HG02610 (cell line): ENCODE measurements around the gene LOXHD1.

ENCODE experiments used
- ATAC-seq: cut with Tn5 transposase; IDR thresholded peaks from one replicate; pipeline ENCODE4 v1.9.1; 2021; ENCODE audit warnings: mild to moderate bottlenecking, moderate library complexity; ENCODE audit not compliant: unreplicated experiment

LOXHD1 gene

GRCh38 chr18:46482831-46483230, 174.2 kb downstream of the LOXHD1 start:
- no peak for ATAC-seq

GRCh38 chr18:46481847-46482245, 175.2 kb downstream of the LOXHD1 start:
- no peak for ATAC-seq

DNA sequence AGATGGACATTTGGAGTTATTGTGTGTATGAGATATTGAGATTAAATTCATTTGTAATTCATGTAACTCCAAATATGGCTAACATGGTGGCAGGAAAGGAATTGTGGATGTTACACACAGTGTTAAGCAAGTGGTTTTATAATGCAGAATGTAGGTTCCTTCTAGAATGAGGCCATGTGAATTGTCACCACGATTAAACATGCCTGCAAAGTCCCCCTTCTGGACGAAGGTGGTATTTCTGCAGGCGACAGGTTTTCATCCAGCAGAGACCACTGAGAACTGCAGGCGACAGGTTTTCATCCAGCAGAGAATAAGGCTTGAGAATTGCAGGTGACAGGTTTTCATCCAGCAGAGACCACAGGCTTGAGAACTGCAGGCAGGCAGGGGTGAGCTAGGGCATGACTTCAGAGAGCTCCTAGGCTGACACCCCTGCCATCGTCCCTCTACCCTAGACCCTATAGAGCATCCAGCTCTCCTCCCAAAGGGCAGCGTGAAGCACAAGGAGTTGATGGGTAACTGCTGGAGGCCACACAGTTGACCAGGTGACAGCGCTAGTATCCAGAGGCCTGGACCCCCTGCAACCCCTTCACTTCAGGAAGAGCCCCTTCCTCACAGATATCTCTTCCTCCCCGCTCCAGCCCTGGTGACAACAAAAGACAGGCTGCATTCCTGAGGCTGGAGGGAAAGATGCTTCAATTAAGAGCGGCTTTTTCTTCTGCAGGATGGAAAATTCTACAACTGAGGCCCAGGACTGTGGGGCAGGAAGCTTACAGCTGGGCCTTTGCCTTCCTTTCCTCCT, 175.8 kb downstream of the LOXHD1 start:
- ATAC-seq = no peak

- no peak for ATAC-seq
These were observed 176.8 kb downstream of the LOXHD1 start for GRCh38 chr18:46480226-46480625.

GRCh38 chr18:46478796-46479195, 178.2 kb downstream of the LOXHD1 start:
- ATAC-seq = no peak

- ATAC-seq = no peak
These were observed 179.5 kb downstream of the LOXHD1 start for GRCh38 chr18:46477425-46478011.

GRCh38 chr18:46475390-46475752, 181.6 kb downstream of the LOXHD1 start:
- no peak for ATAC-seq

DNA sequence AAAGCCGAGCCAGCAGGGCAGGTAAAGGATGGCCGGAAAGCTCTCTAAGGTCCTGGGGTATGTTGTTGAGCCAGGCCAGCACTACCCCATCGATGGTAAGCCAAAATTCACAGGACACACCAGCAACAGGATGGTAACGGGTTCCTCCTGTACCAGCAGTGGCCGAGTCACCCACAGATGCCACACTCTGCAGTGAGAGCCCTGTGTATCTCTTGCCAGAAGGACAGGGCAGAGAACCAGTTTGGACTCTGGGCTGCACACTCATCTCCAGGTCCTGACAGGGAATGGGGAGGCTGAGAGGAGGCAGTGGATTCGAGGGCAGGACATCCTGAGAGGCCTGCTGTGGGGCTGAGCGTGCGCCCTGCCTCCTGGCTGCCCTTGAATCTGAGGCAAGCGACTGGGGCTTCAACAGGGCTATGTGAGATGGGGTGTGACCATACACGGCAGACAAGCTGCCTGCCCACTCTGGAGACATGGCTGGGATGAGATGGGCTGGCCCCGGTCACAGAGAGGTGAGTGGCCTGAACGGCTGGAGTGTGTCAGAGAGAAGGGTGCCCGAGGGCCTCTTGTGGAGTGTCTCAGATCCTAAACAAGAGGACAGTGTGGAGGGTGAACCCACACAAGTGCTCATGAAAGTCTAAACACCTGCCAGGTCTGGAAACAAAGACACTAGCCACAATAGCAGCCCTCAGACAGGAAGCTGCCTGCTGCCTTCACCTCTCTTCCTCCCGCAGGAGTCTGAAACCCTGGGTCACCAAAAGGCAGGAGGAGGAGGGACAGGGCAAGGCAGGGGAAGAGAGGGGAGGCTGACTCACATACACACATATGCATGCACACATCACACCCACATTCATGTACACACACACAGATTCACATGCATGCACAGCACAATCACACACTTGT, 182.3 kb downstream of the LOXHD1 start:
- ATAC-seq = no peak

DNA sequence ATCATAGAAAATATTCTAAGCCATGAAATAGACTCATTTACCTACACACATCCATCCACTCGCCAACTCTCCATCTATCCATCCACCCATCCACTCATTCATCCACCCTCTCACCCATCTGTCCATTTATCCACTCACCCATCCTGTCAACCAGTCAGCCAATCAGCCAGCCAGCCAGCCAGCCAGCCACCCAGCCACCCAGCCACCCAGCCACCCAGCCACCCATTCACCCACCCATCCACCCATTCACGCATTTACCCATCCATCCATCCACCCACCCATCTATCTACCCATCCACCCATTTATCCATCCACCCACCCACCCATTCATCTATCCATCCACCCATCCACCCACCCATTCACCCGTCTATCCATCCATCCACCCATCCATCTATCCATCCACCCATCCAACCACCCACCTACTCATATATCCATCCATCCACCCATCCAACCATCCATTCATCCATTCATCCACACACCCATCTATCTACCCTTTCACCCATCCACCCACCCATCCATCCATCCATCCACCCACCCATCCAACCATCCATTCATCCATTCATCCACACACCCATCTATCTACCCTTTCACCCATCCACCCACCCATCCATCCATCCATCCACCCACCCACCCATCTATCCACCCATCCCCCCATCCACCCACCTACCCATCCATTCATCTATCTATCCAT, 185.1 kb downstream of the LOXHD1 start:
- ATAC-seq = no peak

- no peak for ATAC-seq
These were observed 186.3 kb downstream of the LOXHD1 start for GRCh38 chr18:46470714-46471113.

DNA sequence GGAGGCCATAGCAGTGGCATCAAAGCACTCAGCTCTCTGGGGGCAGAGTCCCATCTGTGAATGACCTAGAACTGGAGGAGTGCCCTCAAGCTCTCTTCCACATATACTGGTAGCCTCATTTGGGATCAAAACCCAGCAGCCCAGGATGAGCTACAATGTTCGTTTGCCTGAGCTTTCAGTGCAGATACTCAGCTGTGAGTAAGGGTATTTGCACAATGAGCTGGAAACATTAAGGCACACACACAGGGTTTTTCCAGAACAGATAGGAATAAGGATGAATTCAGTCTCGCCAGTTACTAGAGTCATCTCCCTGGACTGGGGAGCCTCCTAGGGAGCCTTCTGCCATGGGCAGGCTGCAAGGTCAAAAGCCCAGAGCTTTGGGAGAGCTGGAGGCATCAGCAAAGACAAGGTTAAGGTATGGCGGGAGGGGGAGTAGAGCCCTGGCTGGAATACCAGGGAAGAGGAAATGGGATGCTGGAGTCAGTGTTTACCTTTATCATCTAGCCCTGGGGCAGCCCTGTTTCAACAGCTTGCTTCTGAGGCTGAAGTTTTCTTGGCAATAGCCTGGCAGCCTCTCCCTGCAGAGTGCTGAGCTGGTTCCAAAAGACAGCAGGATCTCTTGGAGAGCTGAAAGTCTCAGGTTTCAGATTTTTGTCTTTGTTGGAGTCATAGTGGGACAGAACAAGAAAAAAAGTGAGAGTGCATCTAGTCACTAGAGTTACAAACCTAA, 187.7 kb downstream of the LOXHD1 start:
- no peak for ATAC-seq

- no peak for ATAC-seq
These were observed 188.4 kb downstream of the LOXHD1 start for GRCh38 chr18:46468426-46469180.

- ATAC-seq = no peak
These were observed 190.5 kb downstream of the LOXHD1 start for GRCh38 chr18:46466234-46467160.

DNA sequence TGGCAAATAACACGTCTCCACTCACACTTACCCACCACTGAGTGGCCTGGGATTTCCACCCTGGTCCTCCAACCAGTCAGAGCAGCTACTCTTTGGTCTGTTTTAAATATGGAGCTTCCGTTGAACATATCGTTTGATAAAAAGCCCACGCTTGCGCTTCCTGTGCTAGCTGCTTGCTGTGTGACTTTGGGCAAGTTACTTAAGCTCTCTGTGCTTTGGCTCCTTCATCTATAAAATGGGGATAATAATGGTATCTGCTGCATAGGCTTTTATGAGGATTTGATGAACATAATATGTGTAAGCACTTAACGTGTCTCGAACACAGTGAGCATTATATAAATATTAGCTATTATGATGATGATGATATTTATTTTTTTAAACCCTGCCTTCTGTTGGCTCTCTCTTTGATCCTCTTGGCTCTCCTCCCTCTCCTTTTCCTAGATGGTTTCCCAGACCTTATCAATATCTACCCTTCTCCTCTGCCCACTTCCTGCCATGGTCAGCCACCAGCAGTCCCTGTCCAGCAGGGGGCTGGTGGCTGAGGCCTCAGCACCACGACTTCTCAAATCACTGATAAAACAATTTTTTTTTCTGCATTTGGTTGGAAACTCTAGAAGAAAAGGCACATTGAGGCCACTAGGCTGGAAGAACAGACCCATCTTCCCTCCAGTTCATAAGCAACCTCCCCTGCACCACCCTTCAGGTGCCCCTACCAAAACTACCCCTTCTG, 191.9 kb downstream of the LOXHD1 start:
- no peak for ATAC-seq

- no peak for ATAC-seq
These were observed 194.5 kb downstream of the LOXHD1 start for GRCh38 chr18:46462523-46462922.

- no peak for ATAC-seq
These were observed 195.0 kb downstream of the LOXHD1 start for GRCh38 chr18:46461993-46462392.

- no peak for ATAC-seq
These were observed 196.3 kb downstream of the LOXHD1 start for GRCh38 chr18:46460754-46461153.
